HepG2 (cell line): ENCODE results near the gene C2orf80. TPM values are rescaled to one million over a fixed set of nuclear protein-coding genes. Genes with fewer than 3 reads are reported as not detected.

Experiments used
- CEBPB ChIP-seq: IDR thresholded peaks from 2 replicates; pipeline ENCODE4 v1.6.1; 2011; ENCODE audit warnings: low read depth, low read length, improper control_type of control experiment, borderline replicate concordance
- ELF4 ChIP-seq: sonication (generic); formaldehyde crosslinking; IDR thresholded peaks from 2 replicates; pipeline ENCODE4 v1.5.0; 2020; ENCODE audit warnings: missing genetic modification reagents, mild to moderate bottlenecking, moderate library complexity, borderline replicate concordance
- FOXK2 ChIP-seq: fragments of 450-650 bp; IDR thresholded peaks from 2 replicates; pipeline ENCODE4 v1.6.1; 2016
- FOXM1 ChIP-seq: sonication (generic); formaldehyde crosslinking; IDR thresholded peaks from 2 replicates; pipeline ENCODE4 v1.5.0; 2020; ENCODE audit warnings: missing genetic modification reagents
- HNF1A ChIP-seq, 2 experiments: sonication (generic) in 1 of 2; formaldehyde crosslinking in 1 of 2; IDR thresholded peaks; 2 replicates each; pipeline versions ENCODE4 v1.4.0 to v1.6.1; 2016 to 2020; ENCODE audit warnings: borderline replicate concordance in 1 of 2, low read depth in 1 of 2, mild to moderate bottlenecking in 1 of 2, missing genetic modification reagents in 1 of 2
- NFKBIZ ChIP-seq: IDR thresholded peaks from 2 replicates; pipeline ENCODE4 v1.6.1; 2018; ENCODE audit warnings: missing genetic modification reagents, missing compliant biosample characterization
- PTBP1 ChIP-seq: fragments of 200-400 bp; formaldehyde crosslinking; IDR thresholded peaks from 2 replicates; pipeline ENCODE4 v1.6.1; 2018; ENCODE audit warnings: low read length, low read depth; ENCODE audit not compliant: poor library complexity, severe bottlenecking
- RBM22 ChIP-seq: fragments of 200-400 bp; formaldehyde crosslinking; optimal IDR thresholded peaks from 2 replicates; pipeline ENCODE3; 2017; ENCODE audit warnings: mild to moderate bottlenecking, low read length, moderate library complexity
- SMAD9 ChIP-seq: sonication (generic); formaldehyde crosslinking; IDR thresholded peaks from 2 replicates; pipeline ENCODE4 v1.5.1; 2020; ENCODE audit warnings: mild to moderate bottlenecking, missing genetic modification reagents
- SMC3 ChIP-seq: IDR thresholded peaks from 2 replicates; pipeline ENCODE4 v1.6.1; 2011; ENCODE audit warnings: low read length, improper control_type of control experiment
- SOX5 ChIP-seq: IDR thresholded peaks from 2 replicates; pipeline ENCODE4 v1.6.1; 2016; ENCODE audit warnings: borderline replicate concordance
- TBX2 ChIP-seq: sonication (generic); formaldehyde crosslinking; IDR thresholded peaks from 2 replicates; pipeline ENCODE4 v1.5.0; 2020; ENCODE audit warnings: missing genetic modification reagents, mild to moderate bottlenecking, borderline replicate concordance
- TCF7 ChIP-seq: sonication (generic); IDR thresholded peaks from 2 replicates; pipeline ENCODE4 v1.6.1; 2016; ENCODE audit warnings: antibody characterized with exemption, low read depth
- ZBTB20 ChIP-seq: sonication (generic); formaldehyde crosslinking; IDR thresholded peaks from 2 replicates; pipeline ENCODE4 v1.8.1; 2023; ENCODE audit warnings: missing genetic modification reagents, low read depth, mild to moderate bottlenecking, borderline replicate concordance
- ZFP36L1 ChIP-seq: sonication (generic); formaldehyde crosslinking; IDR thresholded peaks from 2 replicates; pipeline ENCODE4 v1.8.0; 2022; ENCODE audit warnings: mild to moderate bottlenecking, missing genetic modification reagents, moderate library complexity
- ZNF883 ChIP-seq: sonication (generic); formaldehyde crosslinking; IDR thresholded peaks from 2 replicates; pipeline ENCODE4 v1.5.1; 2020; ENCODE audit warnings: mild to moderate bottlenecking, missing genetic modification reagents; ENCODE audit errors: not compliant biosample characterization
- polyA plus RNA-seq, 8 experiments: library from polyadenylated mRNA; depleted of rRNA in 3 of 8; stranded (reverse) in 7 of 8; unstranded in 1 of 8; fragments of >200 nt; fragmentation: Illumina TruSeq in 4 of 8; extraction: Trizol in 4 of 8; gene quantifications; 2 replicates each; pipeline versions ENCODE4 v1.2.1 to v1.2.3, GENCODE V29; 2011 to 2016; ENCODE audit warnings: low read depth in 4 of 8, missing spikeins in 1 of 8, mixed read lengths in 1 of 8; ENCODE audit not compliant: insufficient read depth in 1 of 8
- total RNA-seq, 5 experiments: library from RNA; depleted of rRNA; stranded (reverse); fragments of >200 nt; fragmentation: Illumina TruSeq; extraction: Trizol; gene quantifications; 2 replicates each; pipeline ENCODE4 v1.2.3, GENCODE V29; 2016; ENCODE audit warnings: low read depth in 1 of 5
- TF ChIP-seq, protein P1 (sequence below): IDR thresholded peaks from 2 replicates; pipeline ENCODE4 v1.6.1; 2012; ENCODE audit warnings: low read length, improper control_type of control experiment
- TF ChIP-seq, protein P2 (sequence below): sonication (generic); formaldehyde crosslinking; IDR thresholded peaks from 2 replicates; pipeline ENCODE4 v1.5.0; 2020; ENCODE audit warnings: missing genetic modification reagents, mild to moderate bottlenecking, borderline replicate concordance

C2orf80 gene
- total and polyA plus RNA-seq, 2 of the 13 experiments (the other 11 are each of a cell fraction or from before 2014, with no cell fraction given) = not detected

DNA sequence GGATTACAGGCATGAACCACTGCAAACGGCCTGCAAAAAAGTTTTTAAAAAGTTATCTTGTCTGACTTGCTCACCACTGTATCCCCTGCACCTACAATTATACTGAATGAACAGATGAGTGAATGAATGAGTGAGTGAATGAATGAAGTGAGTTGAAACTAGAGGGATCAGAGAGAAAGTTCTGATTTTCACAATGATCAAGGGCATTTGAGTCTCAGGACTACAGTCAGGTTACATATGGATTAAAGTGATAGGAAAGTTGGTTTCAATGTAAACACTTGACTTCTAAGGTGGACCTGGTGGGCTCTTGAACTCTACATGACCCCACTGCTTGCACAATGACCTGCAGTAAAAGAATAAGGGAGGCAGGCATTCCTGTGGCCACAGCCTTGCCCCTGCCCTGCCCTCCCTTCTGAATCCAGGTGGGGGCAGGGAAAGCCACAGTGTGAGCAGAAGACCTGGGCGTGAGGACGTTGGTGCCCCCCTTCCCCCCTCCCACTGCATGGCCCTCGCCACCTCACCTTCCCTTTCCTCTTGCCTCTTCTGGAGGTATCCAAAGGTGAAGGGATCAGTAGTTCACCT lies 10.7 kb downstream of the C2orf80 start (continued):
- TF ChIP-seq, protein P1, sequence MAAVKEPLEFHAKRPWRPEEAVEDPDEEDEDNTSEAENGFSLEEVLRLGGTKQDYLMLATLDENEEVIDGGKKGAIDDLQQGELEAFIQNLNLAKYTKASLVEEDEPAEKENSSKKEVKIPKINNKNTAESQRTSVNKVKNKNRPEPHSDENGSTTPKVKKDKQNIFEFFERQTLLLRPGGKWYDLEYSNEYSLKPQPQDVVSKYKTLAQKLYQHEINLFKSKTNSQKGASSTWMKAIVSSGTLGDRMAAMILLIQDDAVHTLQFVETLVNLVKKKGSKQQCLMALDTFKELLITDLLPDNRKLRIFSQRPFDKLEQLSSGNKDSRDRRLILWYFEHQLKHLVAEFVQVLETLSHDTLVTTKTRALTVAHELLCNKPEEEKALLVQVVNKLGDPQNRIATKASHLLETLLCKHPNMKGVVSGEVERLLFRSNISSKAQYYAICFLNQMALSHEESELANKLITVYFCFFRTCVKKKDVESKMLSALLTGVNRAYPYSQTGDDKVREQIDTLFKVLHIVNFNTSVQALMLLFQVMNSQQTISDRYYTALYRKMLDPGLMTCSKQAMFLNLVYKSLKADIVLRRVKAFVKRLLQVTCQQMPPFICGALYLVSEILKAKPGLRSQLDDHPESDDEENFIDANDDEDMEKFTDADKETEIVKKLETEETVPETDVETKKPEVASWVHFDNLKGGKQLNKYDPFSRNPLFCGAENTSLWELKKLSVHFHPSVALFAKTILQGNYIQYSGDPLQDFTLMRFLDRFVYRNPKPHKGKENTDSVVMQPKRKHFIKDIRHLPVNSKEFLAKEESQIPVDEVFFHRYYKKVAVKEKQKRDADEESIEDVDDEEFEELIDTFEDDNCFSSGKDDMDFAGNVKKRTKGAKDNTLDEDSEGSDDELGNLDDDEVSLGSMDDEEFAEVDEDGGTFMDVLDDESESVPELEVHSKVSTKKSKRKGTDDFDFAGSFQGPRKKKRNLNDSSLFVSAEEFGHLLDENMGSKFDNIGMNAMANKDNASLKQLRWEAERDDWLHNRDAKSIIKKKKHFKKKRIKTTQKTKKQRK = no peak
- TF ChIP-seq HNF1A (IDR thresholded peaks at IDR 0.05; ENCODE audit: low read depth) = no peak
- TF ChIP-seq HNF1A (CRISPR knock-in tag; IDR thresholded peaks at IDR 0.05; ENCODE audit: borderline replicate concordance) = no peak
- peak; percentile 80 for TF ChIP-seq CEBPB
- TF ChIP-seq NFKBIZ (CRISPR knock-in tag) = no peak
- no peak for TF ChIP-seq SMAD9 (CRISPR knock-in tag)
- peak; percentile 58; the same call in 1 of the 2 replicates for TF ChIP-seq TCF7
- TF ChIP-seq TBX2 = no peak
- TF ChIP-seq PTBP1 = no peak
- TF ChIP-seq RBM22 = no peak
- TF ChIP-seq FOXM1 (CRISPR knock-in tag) = no peak
- no peak for TF ChIP-seq SMC3
- peak; percentile 67; the same call in 1 of the 2 replicates for TF ChIP-seq SOX5 (CRISPR knock-in tag)
- TF ChIP-seq ZBTB20 (CRISPR knock-in tag) = no peak
- TF ChIP-seq, protein P2, sequence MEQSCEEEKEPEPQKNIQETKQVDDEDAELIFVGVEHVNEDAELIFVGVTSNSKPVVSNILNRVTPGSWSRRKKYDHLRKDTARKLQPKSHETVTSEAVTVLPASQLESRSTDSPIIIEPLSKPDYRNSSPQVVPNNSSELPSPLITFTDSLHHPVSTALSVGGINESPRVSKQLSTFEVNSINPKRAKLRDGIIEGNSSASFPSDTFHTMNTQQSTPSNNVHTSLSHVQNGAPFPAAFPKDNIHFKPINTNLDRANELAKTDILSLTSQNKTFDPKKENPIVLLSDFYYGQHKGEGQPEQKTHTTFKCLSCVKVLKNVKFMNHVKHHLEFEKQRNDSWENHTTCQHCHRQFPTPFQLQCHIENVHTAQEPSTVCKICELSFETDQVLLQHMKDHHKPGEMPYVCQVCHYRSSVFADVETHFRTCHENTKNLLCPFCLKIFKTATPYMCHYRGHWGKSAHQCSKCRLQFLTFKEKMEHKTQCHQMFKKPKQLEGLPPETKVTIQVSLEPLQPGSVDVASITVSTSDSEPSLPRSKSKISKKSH (CRISPR knock-in tag) = no peak
- TF ChIP-seq ELF4 (CRISPR knock-in tag) = no peak
- no peak for TF ChIP-seq ZFP36L1 (CRISPR knock-in tag)
- TF ChIP-seq ZNF883 = no peak
- no peak for TF ChIP-seq FOXK2
